Measurements from ENCODE around the gene PPP4C. TPM values are rescaled to one million over a fixed set of nuclear protein-coding genes. Genes with fewer than 3 reads are reported as not detected.

The PPP4C gene
- total RNA-seq, 2 experiments from 2014 or later: 83.9 to 87.3 TPM

GRCh38 chr16:30066761-30067583 lies 8.8 kb upstream of the PPP4C start:
- ChIA-PET POLR2A (interaction anchor here (0.5 to 7.2 kb wide), 13 partner anchors 9 to 681 kb away, joined by 3 to 118 read pairs (median 16); partner anchors contain the start of genes CORO1A, PHKG2, PPP4C and TBC1D10B), CTCF (interaction anchor here (0.6 to 5.0 kb wide), 4 partner anchors 12 to 304 kb away, joined by 3 to 26 read pairs (median 5); partner anchors contain the start of genes TBC1D10B and TBX6)
- peaks cover 76% of the 10 kb centered on the region for H3K36me3 Mint-ChIP-seq (ENCODE audit: low read depth)
- Histone ChIP-seq H3K27me3 (ENCODE audit: control insufficient read depth in 1 of 2, insufficient read depth in 2 of 2, low read length in 2 of 2) (no peaks in the 10 kb centered on the region), H3K4me1 (ENCODE audit: insufficient read depth, low read length) (peaks cover 64% of the 10 kb centered on the region), H3K36me3 (ENCODE audit: insufficient read depth, low read length) (peaks cover 53% of the 10 kb centered on the region), H3K27ac (ENCODE audit: low read depth in 1 of 2, low read length in 2 of 2) (peak overlapping the region; percentile 87 to 92), H3K9me3 (ENCODE audit: control insufficient read depth in 1 of 2, insufficient read depth in 1 of 2, low read length in 2 of 2) (peaks cover 0 to 4% of the 10 kb centered on the region in 2 experiments), H3K4me3 (ENCODE audit: low read length) (peak overlapping the region; percentile 100)
- peaks cover 43% of the 10 kb centered on the region for H3K4me1 Mint-ChIP-seq (ENCODE audit: low read depth)
- peak overlapping the region; percentile 96 for H3K27ac Mint-ChIP-seq
- intact Hi-C loops (cut with DNase I, micrococcal nuclease): loop anchor here (5.0 to 10.0 kb wide), 5 partner anchors 48 to 568 kb away; partner anchors contain the start of genes GDPD3 (in 1 of the 2), MAZ (in 1 of the 2) and ZNF771 (in 1 of the 2)
- H3K27me3 Mint-ChIP-seq: no peaks in the 10 kb centered on the region
- TF ChIP-seq CTCF (IDR thresholded peaks at IDR 0.05): no peak
- DNase-seq: no peak
- H3K4me3 Mint-ChIP-seq: peak overlapping the region; percentile 100
- H3K9me3 Mint-ChIP-seq: no peaks in the 10 kb centered on the region
- ATAC-seq (ENCODE audit: poor library complexity): no peak

- ATAC-seq (ENCODE audit: poor library complexity): no peak
- H3K27ac Mint-ChIP-seq: peak overlapping the region; percentile 96
- intact Hi-C loops (cut with DNase I, micrococcal nuclease): loop anchor here (5.0 to 10.0 kb wide), 5 partner anchors 47 to 567 kb away; partner anchors contain the start of genes GDPD3 (in 1 of the 2), MAZ (in 1 of the 2) and ZNF771 (in 1 of the 2)
- CTCF ChIA-PET: interaction anchor here (5.0 kb wide), 1 partner anchor 25 kb away, joined by 26 read pairs; the partner anchor contains the start of gene TBX6
- H3K36me3 Mint-ChIP-seq (ENCODE audit: low read depth): peaks cover 80% of the 10 kb centered on the region
- peaks cover 54% of the 10 kb centered on the region for H3K36me3 ChIP-seq (ENCODE audit: insufficient read depth, low read length)
- H3K9me3 ChIP-seq (ENCODE audit: control insufficient read depth in 1 of 2, insufficient read depth in 1 of 2, low read length in 2 of 2): peaks cover 0 to 4% of the 10 kb centered on the region in 2 experiments
- H3K4me3 ChIP-seq (ENCODE audit: low read length): peak overlapping the region; percentile 100
- TF ChIP-seq CTCF (IDR thresholded peaks at IDR 0.05): no peak
- no peaks in the 10 kb centered on the region for H3K9me3 Mint-ChIP-seq
- no peak for DNase-seq
- H3K27me3 ChIP-seq (ENCODE audit: control insufficient read depth in 1 of 2, insufficient read depth in 2 of 2, low read length in 2 of 2): no peaks in the 10 kb centered on the region
- H3K4me1 ChIP-seq (ENCODE audit: insufficient read depth, low read length): peaks cover 64% of the 10 kb centered on the region
- POLR2A ChIA-PET: interaction anchor here (1.5 to 7.2 kb wide), 5 partner anchors 9 to 303 kb away, joined by 3 to 118 read pairs (median 73); partner anchors contain the start of genes CORO1A, PPP4C, TBC1D10B and TBX6
- H3K4me1 Mint-ChIP-seq (ENCODE audit: low read depth): peaks cover 43% of the 10 kb centered on the region
- H3K27me3 Mint-ChIP-seq: no peaks in the 10 kb centered on the region
- H3K4me3 Mint-ChIP-seq: peak overlapping the region; percentile 73
- peak overlapping the region in 1 of 2 donors; percentile 92 for H3K27ac ChIP-seq (ENCODE audit: low read depth in 1 of 2, low read length in 2 of 2)
Measured at GRCh38 chr16:30067584-30067916, 8.2 kb upstream of the PPP4C start.

GRCh38 chr16:30068333-30068732 lies 7.5 kb upstream of the PPP4C start:
- CTCF ChIA-PET: interaction anchor here (1.1 to 5.0 kb wide), 3 partner anchors 13 to 117 kb away, joined by 3 to 26 read pairs (median 4); partner anchors contain the start of gene TBX6
- Mint-ChIP-seq H3K4me1 (ENCODE audit: low read depth) (peaks cover 43% of the 10 kb centered on the region), H3K27ac (peak overlapping the region; percentile 89), H3K4me3 (peak overlapping the region; percentile 92), H3K9me3 (no peaks in the 10 kb centered on the region), H3K27me3 (no peaks in the 10 kb centered on the region), H3K36me3 (ENCODE audit: low read depth) (peaks cover 80% of the 10 kb centered on the region)
- POLR2A ChIA-PET: interaction anchor here (5.3 to 7.2 kb wide), 2 partner anchors 8 to 23 kb away, joined by 73 to 118 read pairs; partner anchors contain the start of genes PPP4C and TBX6
- peaks cover 62% of the 10 kb centered on the region for H3K4me1 ChIP-seq (ENCODE audit: insufficient read depth, low read length)
- no peaks in the 10 kb centered on the region for H3K27me3 ChIP-seq (ENCODE audit: control insufficient read depth in 1 of 2, insufficient read depth in 2 of 2, low read length in 2 of 2)
- peak overlapping the region in 1 of 2 donors; percentile 36 for H3K27ac ChIP-seq (ENCODE audit: low read depth in 1 of 2, low read length in 2 of 2)
- DNase-seq: no peak
- no peak for ATAC-seq (ENCODE audit: poor library complexity)
- peaks cover 0 to 4% of the 10 kb centered on the region in 2 experiments for H3K9me3 ChIP-seq (ENCODE audit: control insufficient read depth in 1 of 2, insufficient read depth in 1 of 2, low read length in 2 of 2)
- TF ChIP-seq CTCF (IDR thresholded peaks at IDR 0.05): no peak
- intact Hi-C loops (cut with DNase I, micrococcal nuclease): loop anchor here (5.0 to 10.0 kb wide), 5 partner anchors 46 to 566 kb away; partner anchors contain the start of genes GDPD3 (in 1 of the 2), MAZ (in 1 of the 2) and ZNF771 (in 1 of the 2)
- no peak overlapping the region for H3K4me3 ChIP-seq (ENCODE audit: low read length)
- H3K36me3 ChIP-seq (ENCODE audit: insufficient read depth, low read length): peaks cover 59% of the 10 kb centered on the region

All from CD4-positive, alpha-beta T cell (primary cell).